HG03575 (cell line): ENCODE results near the gene NSF.

Experiments
- ATAC-seq: cut with Tn5 transposase; IDR thresholded peaks from one replicate; pipeline ENCODE4 v1.9.1; 2021; ENCODE audit not compliant: unreplicated experiment, insufficient number of reproducible peaks, low FRiP score; ENCODE audit errors: extremely low read depth

NSF gene

DNA sequence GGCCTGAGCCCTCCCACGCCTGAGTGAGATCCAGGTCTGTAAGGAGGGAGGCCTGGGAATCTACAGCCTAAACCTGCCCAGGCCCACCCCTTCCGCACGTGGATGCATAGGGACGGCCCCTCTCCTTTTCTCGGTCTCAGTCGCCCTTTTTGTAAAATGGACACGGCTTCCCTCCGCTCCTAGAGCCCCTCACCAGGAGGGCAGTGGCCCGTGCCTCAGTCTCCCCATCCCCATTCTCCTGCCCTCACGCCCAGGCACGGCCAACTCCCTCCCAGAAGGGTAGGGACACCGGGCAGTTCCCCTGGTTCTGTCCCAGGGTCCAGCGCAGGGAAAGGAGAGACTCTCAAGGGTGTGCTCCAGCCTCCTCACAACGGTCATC is 180.0 kb downstream of the NSF start:
- no peak for ATAC-seq

DNA sequence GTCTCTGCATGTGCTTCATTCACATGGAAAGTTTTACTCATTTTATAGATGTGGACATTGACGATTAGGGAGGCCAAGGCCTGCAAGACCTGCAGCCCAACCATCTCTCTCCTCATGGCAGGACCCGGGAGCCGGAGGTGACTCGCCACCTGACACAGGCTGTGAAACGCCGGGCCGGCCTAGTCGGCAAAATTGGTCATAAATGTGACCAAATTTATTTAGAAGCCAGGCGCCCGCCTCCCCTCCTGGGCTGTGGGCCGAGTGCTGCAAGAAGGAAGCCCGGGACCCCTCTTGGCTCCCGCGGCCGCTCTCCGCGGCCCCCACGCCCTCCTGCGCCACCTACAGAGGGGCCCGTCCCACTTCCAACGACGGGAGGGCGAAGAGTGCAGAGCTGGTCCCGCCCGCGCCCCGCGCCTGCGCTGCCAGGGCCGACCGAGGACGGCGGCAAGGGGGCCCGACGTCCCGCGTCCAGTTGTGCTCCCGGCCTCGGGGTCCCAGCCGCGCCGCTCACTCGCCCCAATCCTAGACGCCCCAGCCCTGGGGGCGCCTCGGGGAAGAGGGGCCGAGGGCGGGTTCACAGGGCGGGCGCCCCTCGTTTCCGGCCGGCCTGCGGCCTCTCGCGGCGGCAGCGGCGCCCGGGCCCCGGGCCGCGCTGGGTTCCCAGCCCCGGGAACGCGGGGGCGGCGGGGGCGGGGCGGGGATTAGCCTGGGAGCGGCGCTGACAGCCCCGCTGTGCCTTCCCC is 180.5 kb downstream of the NSF start:
- ATAC-seq: no peak

GRCh38 chr17:46771561-46772474 is 181.3 kb downstream of the NSF start:
- no peak for ATAC-seq

- ATAC-seq: no peak
Observed at GRCh38 chr17:46772475-46773220, 182.2 kb downstream of the NSF start.

- ATAC-seq: no peak
Observed at GRCh38 chr17:46773221-46773605, 182.7 kb downstream of the NSF start.

DNA sequence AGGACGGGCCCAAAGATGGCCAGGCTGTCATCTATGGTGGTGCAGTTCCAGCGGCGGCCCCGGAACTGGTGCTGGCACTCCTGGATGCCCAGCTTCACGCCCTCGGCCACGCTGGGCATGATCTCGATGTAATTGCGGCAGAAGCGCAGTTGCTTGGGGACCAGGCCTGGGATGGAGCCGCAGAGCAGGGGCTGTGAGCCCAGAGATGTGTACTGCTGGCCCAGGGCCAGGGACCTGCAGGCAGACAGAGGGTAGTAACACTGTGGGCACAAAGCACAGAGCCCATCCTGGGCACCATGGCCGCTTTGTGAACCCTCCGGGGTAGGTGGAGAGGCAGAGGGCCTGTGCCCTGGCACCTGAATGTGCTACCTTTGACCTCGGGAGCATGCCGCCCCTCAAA is 183.2 kb downstream of the NSF start:
- no peak for ATAC-seq

DNA sequence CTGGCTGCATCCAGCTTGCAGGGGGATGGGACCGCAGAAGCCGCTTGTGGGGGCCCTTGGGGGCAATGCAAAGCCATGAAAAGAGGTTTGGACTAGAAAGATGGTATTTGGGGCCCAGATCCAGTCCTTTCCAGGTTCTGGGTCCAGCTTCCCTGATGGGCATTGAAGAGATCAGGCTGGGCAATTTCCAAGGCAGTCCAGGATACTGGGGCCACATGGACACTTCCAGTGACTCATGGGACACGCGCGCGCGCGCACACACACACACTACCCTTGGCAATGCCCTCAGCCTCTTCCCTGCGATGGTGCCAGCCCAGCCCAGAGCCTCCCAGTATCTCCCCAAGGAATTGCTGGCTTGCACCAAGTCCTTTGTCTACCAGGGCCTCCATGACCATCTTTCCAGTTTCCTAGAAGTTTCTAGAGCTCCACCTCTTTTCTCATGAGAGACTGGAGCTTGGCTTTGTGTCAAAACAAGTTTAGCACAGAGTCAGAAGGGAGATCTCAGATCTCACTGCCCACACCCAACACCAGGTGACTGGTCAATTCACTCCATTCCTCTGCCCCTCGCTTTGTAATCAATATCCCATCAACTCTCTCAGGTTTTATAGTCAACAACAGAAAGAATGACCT is 183.8 kb downstream of the NSF start:
- no peak for ATAC-seq

GRCh38 chr17:46776298-46777005 is 186.0 kb downstream of the NSF start:
- ATAC-seq: no peak

- ATAC-seq: no peak
Observed at GRCh38 chr17:46777943-46778915, 187.8 kb downstream of the NSF start.

DNA sequence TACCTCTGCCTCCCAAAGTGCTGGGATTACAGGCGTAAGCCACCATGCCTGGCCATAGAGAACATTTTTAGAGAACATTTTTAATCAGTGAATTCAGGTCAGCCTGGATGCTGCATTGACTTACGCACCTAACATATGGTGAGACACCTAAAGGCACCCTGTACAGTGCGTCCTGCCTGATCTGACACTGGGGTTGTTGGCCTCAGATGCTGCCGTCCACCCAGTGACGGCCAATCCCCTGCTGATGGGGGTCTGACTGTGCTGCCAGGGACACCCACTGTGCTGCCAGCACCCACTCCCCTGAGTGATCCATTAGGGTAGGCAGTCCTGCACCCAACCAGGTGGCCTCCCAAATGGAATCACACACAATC is 189.5 kb downstream of the NSF start:
- ATAC-seq: no peak

DNA sequence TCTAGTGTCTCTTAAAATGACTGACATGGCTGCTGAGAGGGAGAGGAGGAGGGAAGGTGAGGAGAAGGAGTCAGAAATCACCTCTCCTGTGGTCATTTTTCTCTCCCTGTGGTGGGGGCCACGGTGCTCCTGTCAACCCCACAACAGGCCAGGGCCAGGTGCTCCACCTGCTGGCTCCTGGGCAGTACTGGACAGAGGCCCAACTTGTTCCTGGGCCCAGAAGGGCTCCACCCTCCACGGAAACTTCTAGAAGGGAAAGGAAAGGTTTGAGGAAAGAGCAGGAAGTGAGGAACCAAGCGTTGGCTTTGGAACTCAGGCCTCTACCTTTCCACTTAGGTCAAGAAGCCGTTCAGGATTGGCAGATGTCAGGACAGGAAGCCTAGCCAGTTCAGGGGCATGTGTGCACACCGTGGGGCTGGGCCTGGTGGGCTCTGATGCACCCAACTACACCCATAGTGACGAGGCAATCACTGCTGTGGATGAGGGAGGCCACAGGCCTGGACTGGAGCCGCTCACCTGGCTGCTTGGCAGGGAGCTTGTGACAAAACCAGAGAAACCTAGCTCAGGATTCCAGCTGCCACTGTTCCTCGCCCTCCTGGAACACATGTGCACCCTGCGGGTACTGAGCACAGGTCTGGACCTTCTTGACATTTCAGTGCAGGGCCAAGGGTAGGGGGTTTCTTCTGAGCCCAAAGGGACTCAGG is 191.9 kb downstream of the NSF start:
- no peak for ATAC-seq

GRCh38 chr17:46783031-46783593 is 192.6 kb downstream of the NSF start:
- no peak for ATAC-seq

DNA sequence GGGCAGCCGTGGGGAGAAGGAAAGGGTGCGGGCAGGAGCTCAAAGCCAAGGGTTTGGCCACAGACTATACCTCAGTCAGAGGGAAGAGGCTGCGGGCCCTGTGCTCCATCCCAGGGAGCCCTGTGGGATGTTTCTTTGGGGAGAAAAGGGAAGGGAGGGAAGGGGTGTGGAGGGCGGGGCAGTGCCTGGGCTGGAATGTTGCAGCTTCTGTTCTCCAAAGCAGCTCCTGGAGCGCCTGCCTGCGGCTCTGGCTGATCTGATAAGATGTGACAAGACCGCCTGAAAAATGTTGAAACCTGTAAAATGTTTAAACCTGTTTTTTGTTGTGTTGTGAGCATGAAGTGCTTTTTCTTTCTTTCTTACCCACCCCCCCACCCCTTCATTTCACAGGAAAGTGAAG is 195.2 kb downstream of the NSF start:
- ATAC-seq: no peak

GRCh38 chr17:46787478-46787877 is 197.0 kb downstream of the NSF start:
- ATAC-seq: no peak

DNA sequence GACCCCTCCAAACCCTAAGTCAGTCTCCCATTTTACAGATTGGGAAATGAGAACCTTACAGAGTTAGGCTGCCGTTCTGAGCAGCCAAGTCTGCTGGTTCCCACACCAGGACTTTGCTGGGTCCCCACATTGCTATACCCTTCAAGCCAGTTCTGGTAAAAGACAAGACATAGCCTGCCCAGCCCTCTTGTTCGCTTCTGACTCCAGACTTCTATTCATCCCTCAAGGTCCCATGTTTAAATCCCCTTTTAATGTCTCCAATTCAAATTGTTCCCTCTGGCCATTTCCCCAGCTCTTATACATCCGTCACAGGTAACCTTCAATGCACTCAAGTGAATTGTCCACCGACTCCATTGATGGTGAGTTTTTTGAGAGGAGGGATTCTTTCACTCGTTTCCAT is 197.8 kb downstream of the NSF start:
- ATAC-seq: no peak

DNA sequence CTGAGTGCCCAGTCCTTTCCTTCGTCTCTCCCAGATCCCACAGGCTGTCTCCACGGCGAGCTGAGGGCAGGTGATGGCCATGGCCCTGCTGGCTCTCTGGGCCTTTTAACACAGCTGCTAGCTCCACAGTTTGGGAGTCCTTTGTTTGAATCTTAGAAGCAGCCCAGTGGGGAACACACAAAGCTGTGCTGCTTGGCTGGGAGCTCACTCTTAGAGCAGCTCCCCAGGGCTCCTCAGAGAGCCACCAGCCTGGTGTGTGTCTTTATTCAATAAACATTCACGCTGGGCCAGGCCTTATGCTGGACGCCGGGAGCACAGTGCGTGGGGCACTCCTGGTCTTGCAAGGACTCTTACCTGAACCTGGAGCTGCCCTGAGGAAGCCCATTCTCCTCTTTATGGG is 198.3 kb downstream of the NSF start:
- ATAC-seq: no peak

- no peak for ATAC-seq
Observed at GRCh38 chr17:46789610-46790009, 199.1 kb downstream of the NSF start.
